GM18526 (cell line): ENCODE data around the gene CACNA1H.

Experiments
- POLR2A ChIP-seq: IDR thresholded peaks from 3 replicates; pipeline ENCODE4 v1.6.1; 2011; ENCODE audit not compliant: insufficient read length; ENCODE audit errors: extremely low read depth

Gene CACNA1H

GRCh38 chr16:1119129-1119528 is 33.8 kb upstream of the CACNA1H start:
- no peak for TF ChIP-seq POLR2A

GRCh38 chr16:1119766-1120576 is 32.9 kb upstream of the CACNA1H start:
- TF ChIP-seq POLR2A, result no peak

GRCh38 chr16:1120577-1120941 is 32.3 kb upstream of the CACNA1H start:
- no peak for TF ChIP-seq POLR2A

- TF ChIP-seq POLR2A, result no peak
Measured at GRCh38 chr16:1121009-1121408, 31.9 kb upstream of the CACNA1H start.

GRCh38 chr16:1121601-1122397 is 31.1 kb upstream of the CACNA1H start:
- no peak for TF ChIP-seq POLR2A

GRCh38 chr16:1122398-1122765 is 30.5 kb upstream of the CACNA1H start:
- TF ChIP-seq POLR2A, result no peak

GRCh38 chr16:1123525-1124230 is 29.2 kb upstream of the CACNA1H start:
- TF ChIP-seq POLR2A, result no peak

GRCh38 chr16:1124291-1124690 is 28.6 kb upstream of the CACNA1H start:
- TF ChIP-seq POLR2A, result no peak

- TF ChIP-seq POLR2A, result no peak
Measured at GRCh38 chr16:1124795-1125194, 28.1 kb upstream of the CACNA1H start.

- no peak for TF ChIP-seq POLR2A
Measured at GRCh38 chr16:1125471-1125870, 27.4 kb upstream of the CACNA1H start.

- TF ChIP-seq POLR2A, result no peak
Measured at GRCh38 chr16:1126044-1126443, 26.9 kb upstream of the CACNA1H start.

- TF ChIP-seq POLR2A, result no peak
Measured at GRCh38 chr16:1126586-1126985, 26.3 kb upstream of the CACNA1H start.

- TF ChIP-seq POLR2A, result no peak
Measured at GRCh38 chr16:1127101-1127500, 25.8 kb upstream of the CACNA1H start.

- TF ChIP-seq POLR2A, result no peak
Measured at GRCh38 chr16:1127971-1128715, 24.8 kb upstream of the CACNA1H start.

- TF ChIP-seq POLR2A, result no peak
Measured at GRCh38 chr16:1129106-1129960, 23.6 kb upstream of the CACNA1H start.

GRCh38 chr16:1130382-1130781 is 22.5 kb upstream of the CACNA1H start:
- no peak for TF ChIP-seq POLR2A
